Endothelial cell of umbilical vein (primary cell): ENCODE results near the gene NUP107.

Source experiments
- CTCF ChIP-seq, 2 donors: IDR thresholded peaks; 1 replicate in 1 of 2; 2 replicates in 1 of 2; pipeline ENCODE4 v1.5.1; 2011; ENCODE audit warnings: low read length in 2 of 2, mild to moderate bottlenecking in 2 of 2, moderate library complexity in 2 of 2, control low read depth in 1 of 2, inconsistent platforms in 1 of 2, low read depth in 1 of 2; ENCODE audit not compliant: insufficient read depth in 1 of 2; ENCODE audit errors: extremely low read depth in 1 of 2
- EZH2 ChIP-seq: IDR thresholded peaks from 2 replicates; pipeline ENCODE4 v1.6.1; 2012; ENCODE audit warnings: borderline replicate concordance, low read depth, mild to moderate bottlenecking, moderate library complexity, low read length, inconsistent platforms; ENCODE audit not compliant: severe bottlenecking
- MYC ChIP-seq: IDR thresholded peaks from one replicate; pipeline ENCODE4 v1.6.1; 2011; ENCODE audit warnings: mild to moderate bottlenecking, low read depth, low read length
- POLR2A ChIP-seq: IDR thresholded peaks from 2 replicates; pipeline ENCODE4 v1.6.1; 2012; ENCODE audit warnings: low read depth, mild to moderate bottlenecking, control low read depth, low read length
- POLR2AphosphoS5 ChIP-seq: IDR thresholded peaks from 2 replicates; pipeline ENCODE4 v1.6.1; 2012; ENCODE audit warnings: low read depth, mild to moderate bottlenecking, control low read depth, low read length, moderate library complexity; ENCODE audit not compliant: insufficient read depth
- TF ChIP-seq, protein P1 (sequence below): IDR thresholded peaks from 2 replicates; pipeline ENCODE4 v1.6.1; 2011; ENCODE audit not compliant: insufficient read depth, insufficient read length

GRCh38 chr12:68775121-68775630 is 88.4 kb downstream of the NUP107 start:
- TF ChIP-seq CTCF (IDR thresholded peaks at IDR 0.05; ENCODE audit: extremely low read depth in 1 of 2, insufficient read depth in 1 of 2, low read depth in 1 of 2, low read length in 2 of 2) (no peak), POLR2AphosphoS5 (no peak), POLR2A (no peak), EZH2 (no peak), MYC (no peak)
- TF ChIP-seq, protein P1, sequence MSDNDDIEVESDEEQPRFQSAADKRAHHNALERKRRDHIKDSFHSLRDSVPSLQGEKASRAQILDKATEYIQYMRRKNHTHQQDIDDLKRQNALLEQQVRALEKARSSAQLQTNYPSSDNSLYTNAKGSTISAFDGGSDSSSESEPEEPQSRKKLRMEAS: no peak
